ENCODE data around the gene HSCB. TPM values are rescaled to one million over a fixed set of nuclear protein-coding genes. Genes with fewer than 3 reads are reported as not detected.

HSCB gene
- total and polyA plus RNA-seq, 9 of the 15 experiments (the other 6 are each of a cell fraction or from before 2014, with no cell fraction given): 2.6 to 13.1 (median 8.6) TPM

DNA sequence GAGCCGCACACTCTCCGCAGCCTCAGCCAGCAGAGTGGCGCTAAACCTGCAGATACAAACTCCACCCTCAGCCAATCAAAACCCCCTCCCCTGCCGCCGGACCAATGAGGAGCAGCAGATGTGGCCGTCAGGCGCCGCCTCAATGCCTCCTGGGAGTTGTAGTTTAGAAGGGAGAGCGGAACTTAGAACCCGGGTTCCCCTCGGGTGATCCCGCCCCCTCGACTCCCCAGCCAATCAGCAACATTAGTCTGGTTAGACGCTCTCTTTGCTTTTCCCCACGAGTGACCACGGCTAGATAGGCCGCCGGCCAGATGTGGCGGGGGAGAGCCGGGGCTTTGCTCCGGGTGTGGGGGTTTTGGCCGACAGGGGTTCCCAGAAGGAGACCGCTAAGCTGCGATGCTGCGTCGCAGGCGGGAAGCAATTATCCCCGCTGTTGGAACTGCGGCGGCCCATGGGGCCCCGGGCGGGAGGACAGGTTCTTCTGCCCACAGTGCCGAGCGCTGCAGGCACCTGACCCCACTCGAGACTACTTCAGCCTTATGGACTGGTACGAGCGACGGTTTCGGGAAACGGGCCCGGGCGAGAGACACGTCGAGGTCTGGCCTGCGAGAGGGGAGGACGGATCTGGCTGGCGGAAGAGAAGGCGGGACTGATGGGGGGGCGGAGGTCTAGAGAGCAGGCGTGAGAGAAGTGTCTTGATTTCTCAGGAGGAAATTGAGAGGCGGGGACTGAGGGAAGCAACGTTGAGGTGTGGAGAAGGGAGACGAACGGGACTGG is at the start of gene HSCB, which contains the start of gene CHEK2 (continued):
- TF ChIP-seq, protein P1, sequence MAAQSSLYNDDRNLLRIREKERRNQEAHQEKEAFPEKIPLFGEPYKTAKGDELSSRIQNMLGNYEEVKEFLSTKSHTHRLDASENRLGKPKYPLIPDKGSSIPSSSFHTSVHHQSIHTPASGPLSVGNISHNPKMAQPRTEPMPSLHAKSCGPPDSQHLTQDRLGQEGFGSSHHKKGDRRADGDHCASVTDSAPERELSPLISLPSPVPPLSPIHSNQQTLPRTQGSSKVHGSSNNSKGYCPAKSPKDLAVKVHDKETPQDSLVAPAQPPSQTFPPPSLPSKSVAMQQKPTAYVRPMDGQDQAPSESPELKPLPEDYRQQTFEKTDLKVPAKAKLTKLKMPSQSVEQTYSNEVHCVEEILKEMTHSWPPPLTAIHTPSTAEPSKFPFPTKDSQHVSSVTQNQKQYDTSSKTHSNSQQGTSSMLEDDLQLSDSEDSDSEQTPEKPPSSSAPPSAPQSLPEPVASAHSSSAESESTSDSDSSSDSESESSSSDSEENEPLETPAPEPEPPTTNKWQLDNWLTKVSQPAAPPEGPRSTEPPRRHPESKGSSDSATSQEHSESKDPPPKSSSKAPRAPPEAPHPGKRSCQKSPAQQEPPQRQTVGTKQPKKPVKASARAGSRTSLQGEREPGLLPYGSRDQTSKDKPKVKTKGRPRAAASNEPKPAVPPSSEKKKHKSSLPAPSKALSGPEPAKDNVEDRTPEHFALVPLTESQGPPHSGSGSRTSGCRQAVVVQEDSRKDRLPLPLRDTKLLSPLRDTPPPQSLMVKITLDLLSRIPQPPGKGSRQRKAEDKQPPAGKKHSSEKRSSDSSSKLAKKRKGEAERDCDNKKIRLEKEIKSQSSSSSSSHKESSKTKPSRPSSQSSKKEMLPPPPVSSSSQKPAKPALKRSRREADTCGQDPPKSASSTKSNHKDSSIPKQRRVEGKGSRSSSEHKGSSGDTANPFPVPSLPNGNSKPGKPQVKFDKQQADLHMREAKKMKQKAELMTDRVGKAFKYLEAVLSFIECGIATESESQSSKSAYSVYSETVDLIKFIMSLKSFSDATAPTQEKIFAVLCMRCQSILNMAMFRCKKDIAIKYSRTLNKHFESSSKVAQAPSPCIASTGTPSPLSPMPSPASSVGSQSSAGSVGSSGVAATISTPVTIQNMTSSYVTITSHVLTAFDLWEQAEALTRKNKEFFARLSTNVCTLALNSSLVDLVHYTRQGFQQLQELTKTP (IDR thresholded peaks at IDR 0.05; ENCODE audit: low read depth in 1 of 2, partially characterized antibody in 2 of 2): peak in 1 of 2 experiments; percentile 86
- TF ChIP-seq, protein P2, sequence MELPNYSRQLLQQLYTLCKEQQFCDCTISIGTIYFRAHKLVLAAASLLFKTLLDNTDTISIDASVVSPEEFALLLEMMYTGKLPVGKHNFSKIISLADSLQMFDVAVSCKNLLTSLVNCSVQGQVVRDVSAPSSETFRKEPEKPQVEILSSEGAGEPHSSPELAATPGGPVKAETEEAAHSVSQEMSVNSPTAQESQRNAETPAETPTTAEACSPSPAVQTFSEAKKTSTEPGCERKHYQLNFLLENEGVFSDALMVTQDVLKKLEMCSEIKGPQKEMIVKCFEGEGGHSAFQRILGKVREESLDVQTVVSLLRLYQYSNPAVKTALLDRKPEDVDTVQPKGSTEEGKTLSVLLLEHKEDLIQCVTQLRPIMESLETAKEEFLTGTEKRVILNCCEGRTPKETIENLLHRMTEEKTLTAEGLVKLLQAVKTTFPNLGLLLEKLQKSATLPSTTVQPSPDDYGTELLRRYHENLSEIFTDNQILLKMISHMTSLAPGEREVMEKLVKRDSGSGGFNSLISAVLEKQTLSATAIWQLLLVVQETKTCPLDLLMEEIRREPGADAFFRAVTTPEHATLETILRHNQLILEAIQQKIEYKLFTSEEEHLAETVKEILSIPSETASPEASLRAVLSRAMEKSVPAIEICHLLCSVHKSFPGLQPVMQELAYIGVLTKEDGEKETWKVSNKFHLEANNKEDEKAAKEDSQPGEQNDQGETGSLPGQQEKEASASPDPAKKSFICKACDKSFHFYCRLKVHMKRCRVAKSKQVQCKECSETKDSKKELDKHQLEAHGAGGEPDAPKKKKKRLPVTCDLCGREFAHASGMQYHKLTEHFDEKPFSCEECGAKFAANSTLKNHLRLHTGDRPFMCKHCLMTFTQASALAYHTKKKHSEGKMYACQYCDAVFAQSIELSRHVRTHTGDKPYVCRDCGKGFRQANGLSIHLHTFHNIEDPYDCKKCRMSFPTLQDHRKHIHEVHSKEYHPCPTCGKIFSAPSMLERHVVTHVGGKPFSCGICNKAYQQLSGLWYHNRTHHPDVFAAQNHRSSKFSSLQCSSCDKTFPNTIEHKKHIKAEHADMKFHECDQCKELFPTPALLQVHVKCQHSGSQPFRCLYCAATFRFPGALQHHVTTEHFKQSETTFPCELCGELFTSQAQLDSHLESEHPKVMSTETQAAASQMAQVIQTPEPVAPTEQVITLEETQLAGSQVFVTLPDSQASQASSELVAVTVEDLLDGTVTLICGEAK (IDR thresholded peaks at IDR 0.05): peak; percentile 88
- TF ChIP-seq, protein P2 (CRISPR knock-in tag; IDR thresholded peaks at IDR 0.05): no peak
- no peak for TF ChIP-seq THRAP3 (IDR thresholded peaks at IDR 0.05; ENCODE audit: borderline replicate concordance)
- no peak for TF ChIP-seq HDAC8 (tag; IDR thresholded peaks at IDR 0.05)
- peak; percentile 77 to 84 for TF ChIP-seq SIX5 (IDR thresholded peaks at IDR 0.05; ENCODE audit: borderline replicate concordance in 1 of 2, insufficient read depth in 1 of 2, low read depth in 1 of 2, low read length in 2 of 2)
- peak; percentile 76; the same call in 1 of the 2 replicates for TF ChIP-seq KAT7 (CRISPR knock-in tag; IDR thresholded peaks at IDR 0.05; ENCODE audit: borderline replicate concordance)
- TF ChIP-seq, protein P3, sequence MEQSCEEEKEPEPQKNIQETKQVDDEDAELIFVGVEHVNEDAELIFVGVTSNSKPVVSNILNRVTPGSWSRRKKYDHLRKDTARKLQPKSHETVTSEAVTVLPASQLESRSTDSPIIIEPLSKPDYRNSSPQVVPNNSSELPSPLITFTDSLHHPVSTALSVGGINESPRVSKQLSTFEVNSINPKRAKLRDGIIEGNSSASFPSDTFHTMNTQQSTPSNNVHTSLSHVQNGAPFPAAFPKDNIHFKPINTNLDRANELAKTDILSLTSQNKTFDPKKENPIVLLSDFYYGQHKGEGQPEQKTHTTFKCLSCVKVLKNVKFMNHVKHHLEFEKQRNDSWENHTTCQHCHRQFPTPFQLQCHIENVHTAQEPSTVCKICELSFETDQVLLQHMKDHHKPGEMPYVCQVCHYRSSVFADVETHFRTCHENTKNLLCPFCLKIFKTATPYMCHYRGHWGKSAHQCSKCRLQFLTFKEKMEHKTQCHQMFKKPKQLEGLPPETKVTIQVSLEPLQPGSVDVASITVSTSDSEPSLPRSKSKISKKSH (CRISPR knock-in tag; IDR thresholded peaks at IDR 0.05): no peak

Measured in K562 (cell line).